ENCODE measurements around the gene HAPLN1. TPM values are rescaled to one million over a fixed set of nuclear protein-coding genes. Genes with fewer than 3 reads are reported as not detected.
"Not testable (repeated sequence)": the region's sequence is repeated elsewhere in the genome, so short reads cannot be mapped to it uniquely, and the experiment has no call there.

Gene HAPLN1
- total RNA-seq = under 0.01 TPM

- Histone ChIP-seq H3K9me3 (ENCODE audit: low read depth, low read length) (no peaks in the 10 kb centered on the region), H3K4me3 (ENCODE audit: low read length) (no peak within 1 kb of the TSS), H3K27me3 (ENCODE audit: insufficient read depth, low read length) (peaks cover 66% of the 10 kb centered on the region), H3K4me1 (ENCODE audit: insufficient read depth, low read length) (peaks cover 9% of the 10 kb centered on the region)
Observed at GRCh38 chr5:83720836-83721537, at the start of gene HAPLN1. Gene HAPLN1 (minus strand): TSS chr5:83720855. CDS start chr5:83673523, 47,332 bp downstream.

- H3K4me1 ChIP-seq (ENCODE audit: insufficient read depth, low read length) = no peaks in the 10 kb centered on the region
- H3K9me3 ChIP-seq (ENCODE audit: low read depth, low read length) = peaks cover 28% of the 10 kb centered on the region
- H3K27me3 ChIP-seq (ENCODE audit: insufficient read depth, low read length) = no peaks in the 10 kb centered on the region
- H3K4me3 ChIP-seq (ENCODE audit: low read length) = no peak overlapping the region
Observed at GRCh38 chr5:83767409-83767992, 46.8 kb upstream of the HAPLN1 start.

GRCh38 chr5:83764101-83764500 is 43.4 kb upstream of the HAPLN1 start:
- H3K9me3 ChIP-seq (ENCODE audit: low read depth, low read length) = peaks cover 28% of the 10 kb centered on the region
- no peak overlapping the region for H3K4me3 ChIP-seq (ENCODE audit: low read length)
- no peaks in the 10 kb centered on the region for H3K4me1 ChIP-seq (ENCODE audit: insufficient read depth, low read length)
- no peaks in the 10 kb centered on the region for H3K27me3 ChIP-seq (ENCODE audit: insufficient read depth, low read length)

- H3K4me3 ChIP-seq (ENCODE audit: low read length) = no peak overlapping the region
- H3K9me3 ChIP-seq (ENCODE audit: low read depth, low read length) = peaks cover 2% of the 10 kb centered on the region
- H3K27me3 ChIP-seq (ENCODE audit: insufficient read depth, low read length) = no peaks in the 10 kb centered on the region
- no peaks in the 10 kb centered on the region for H3K4me1 ChIP-seq (ENCODE audit: insufficient read depth, low read length)
Observed at GRCh38 chr5:83760579-83760978, 39.9 kb upstream of the HAPLN1 start.

GRCh38 chr5:83752700-83753099 is 32.0 kb upstream of the HAPLN1 start:
- H3K4me1 ChIP-seq (ENCODE audit: insufficient read depth, low read length) = no peaks in the 10 kb centered on the region
- H3K9me3 ChIP-seq (ENCODE audit: low read depth, low read length) = no peaks in the 10 kb centered on the region
- no peaks in the 10 kb centered on the region for H3K27me3 ChIP-seq (ENCODE audit: insufficient read depth, low read length)
- no peak overlapping the region for H3K4me3 ChIP-seq (ENCODE audit: low read length)

- Histone ChIP-seq H3K9me3 (ENCODE audit: low read depth, low read length) (no peaks in the 10 kb centered on the region), H3K4me3 (ENCODE audit: low read length) (no peak overlapping the region), H3K4me1 (ENCODE audit: insufficient read depth, low read length) (no peaks in the 10 kb centered on the region), H3K27me3 (ENCODE audit: insufficient read depth, low read length) (no peaks in the 10 kb centered on the region)
Observed at GRCh38 chr5:83751201-83751600, 30.5 kb upstream of the HAPLN1 start.

GRCh38 chr5:83750749-83751148 is 30.1 kb upstream of the HAPLN1 start:
- Histone ChIP-seq H3K4me3 (ENCODE audit: low read length) (no peak overlapping the region), H3K27me3 (ENCODE audit: insufficient read depth, low read length) (no peaks in the 10 kb centered on the region), H3K9me3 (ENCODE audit: low read depth, low read length) (no peaks in the 10 kb centered on the region), H3K4me1 (ENCODE audit: insufficient read depth, low read length) (no peaks in the 10 kb centered on the region)

GRCh38 chr5:83745816-83746215 is 25.2 kb upstream of the HAPLN1 start:
- no peak overlapping the region for H3K4me3 ChIP-seq (ENCODE audit: low read length)
- H3K9me3 ChIP-seq (ENCODE audit: low read depth, low read length) = no peaks in the 10 kb centered on the region
- no peaks in the 10 kb centered on the region for H3K4me1 ChIP-seq (ENCODE audit: insufficient read depth, low read length)
- H3K27me3 ChIP-seq (ENCODE audit: insufficient read depth, low read length) = no peaks in the 10 kb centered on the region

- no peak overlapping the region for H3K4me3 ChIP-seq (ENCODE audit: low read length)
- no peaks in the 10 kb centered on the region for H3K9me3 ChIP-seq (ENCODE audit: low read depth, low read length)
- no peaks in the 10 kb centered on the region for H3K4me1 ChIP-seq (ENCODE audit: insufficient read depth, low read length)
- H3K27me3 ChIP-seq (ENCODE audit: insufficient read depth, low read length) = no peaks in the 10 kb centered on the region
Observed at GRCh38 chr5:83744821-83745220, 24.2 kb upstream of the HAPLN1 start.

- Histone ChIP-seq H3K9me3 (ENCODE audit: low read depth, low read length) (no peaks in the 10 kb centered on the region), H3K4me3 (ENCODE audit: low read length) (no peak overlapping the region), H3K27me3 (ENCODE audit: insufficient read depth, low read length) (no peaks in the 10 kb centered on the region), H3K4me1 (ENCODE audit: insufficient read depth, low read length) (no peaks in the 10 kb centered on the region)
Observed at GRCh38 chr5:83742089-83742488, 21.4 kb upstream of the HAPLN1 start.

GRCh38 chr5:83741571-83741970 is 20.9 kb upstream of the HAPLN1 start:
- Histone ChIP-seq H3K4me3 (ENCODE audit: low read length) (no peak overlapping the region), H3K4me1 (ENCODE audit: insufficient read depth, low read length) (no peaks in the 10 kb centered on the region)

GRCh38 chr5:83740741-83741140 is 20.1 kb upstream of the HAPLN1 start:
- Histone ChIP-seq H3K4me3 (ENCODE audit: low read length) (no peak overlapping the region), H3K9me3 (ENCODE audit: low read depth, low read length) (no peaks in the 10 kb centered on the region), H3K4me1 (ENCODE audit: insufficient read depth, low read length) (no peaks in the 10 kb centered on the region), H3K27me3 (ENCODE audit: insufficient read depth, low read length) (no peaks in the 10 kb centered on the region)

More at GRCh38 chr5:83741571-83741970, 20.9 kb upstream of the HAPLN1 start:
- Histone ChIP-seq H3K9me3 (ENCODE audit: low read depth, low read length) (no peaks in the 10 kb centered on the region), H3K27me3 (ENCODE audit: insufficient read depth, low read length) (no peaks in the 10 kb centered on the region)

- not testable (repeated sequence) for H3K27me3 ChIP-seq (ENCODE audit: insufficient read depth, low read length); H3K4me3 ChIP-seq (ENCODE audit: low read length); H3K9me3 ChIP-seq (ENCODE audit: low read depth, low read length); H3K4me1 ChIP-seq (ENCODE audit: insufficient read depth, low read length)
Observed at GRCh38 chr5:83736169-83736568, 15.5 kb upstream of the HAPLN1 start.

GRCh38 chr5:83735058-83735457 is 14.4 kb upstream of the HAPLN1 start:
- not testable (repeated sequence) for H3K4me1 ChIP-seq (ENCODE audit: insufficient read depth, low read length); H3K4me3 ChIP-seq (ENCODE audit: low read length); H3K27me3 ChIP-seq (ENCODE audit: insufficient read depth, low read length); H3K9me3 ChIP-seq (ENCODE audit: low read depth, low read length)

- Histone ChIP-seq H3K9me3 (ENCODE audit: low read depth, low read length) (no peaks in the 10 kb centered on the region), H3K27me3 (ENCODE audit: insufficient read depth, low read length) (no peaks in the 10 kb centered on the region), H3K4me3 (ENCODE audit: low read length) (no peak overlapping the region), H3K4me1 (ENCODE audit: insufficient read depth, low read length) (no peaks in the 10 kb centered on the region)
Observed at GRCh38 chr5:83731638-83732037, 11.0 kb upstream of the HAPLN1 start.

GRCh38 chr5:83729362-83729761 is 8.7 kb upstream of the HAPLN1 start:
- no peak overlapping the region for H3K4me3 ChIP-seq (ENCODE audit: low read length)
- no peaks in the 10 kb centered on the region for H3K9me3 ChIP-seq (ENCODE audit: low read depth, low read length)
- H3K27me3 ChIP-seq (ENCODE audit: insufficient read depth, low read length) = peaks cover 9% of the 10 kb centered on the region
- H3K4me1 ChIP-seq (ENCODE audit: insufficient read depth, low read length) = no peaks in the 10 kb centered on the region

All from mononuclear cell (primary cell).